Endothelial cell of umbilical vein (primary cell): Measurements from ENCODE around the gene SLC39A11.

ENCODE experiments used
- POLR2A ChIP-seq: IDR thresholded peaks from 2 replicates; pipeline ENCODE4 v1.6.1; 2012; ENCODE audit warnings: low read depth, mild to moderate bottlenecking, control low read depth, low read length
- TF ChIP-seq, protein P1 (sequence below): IDR thresholded peaks from 2 replicates; pipeline ENCODE4 v1.6.1; 2011; ENCODE audit not compliant: insufficient read depth, insufficient read length
- TF ChIP-seq, protein P2 (sequence below), 2 donors: IDR thresholded peaks; 1 replicate in 1 of 2; 2 replicates in 1 of 2; pipeline ENCODE4 v1.5.1; 2011; ENCODE audit warnings: low read length in 2 of 2, mild to moderate bottlenecking in 2 of 2, moderate library complexity in 2 of 2, control low read depth in 1 of 2, inconsistent platforms in 1 of 2, low read depth in 1 of 2; ENCODE audit not compliant: insufficient read depth in 1 of 2; ENCODE audit errors: extremely low read depth in 1 of 2

DNA sequence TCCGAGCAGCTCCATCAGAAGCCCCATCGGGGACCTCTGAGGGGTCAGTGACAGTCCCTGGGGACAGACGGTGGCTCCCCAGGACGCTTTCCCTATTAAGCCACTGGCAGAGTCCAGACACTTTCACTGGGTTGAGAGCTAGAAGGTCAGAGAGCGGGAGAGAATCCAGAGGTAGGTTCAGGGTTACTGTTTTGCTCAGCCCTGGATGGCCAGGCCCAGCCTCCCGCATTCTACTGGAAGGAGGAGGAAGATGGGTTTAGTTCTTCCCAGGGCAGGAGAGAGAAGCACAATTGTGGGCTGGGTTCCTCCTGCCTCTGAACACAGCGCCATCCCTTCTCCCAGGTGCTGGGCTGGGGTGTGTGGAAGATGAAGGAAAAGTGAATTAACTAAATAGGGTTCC, 452.8 kb downstream of the SLC39A11 start:
- TF ChIP-seq, protein P1, sequence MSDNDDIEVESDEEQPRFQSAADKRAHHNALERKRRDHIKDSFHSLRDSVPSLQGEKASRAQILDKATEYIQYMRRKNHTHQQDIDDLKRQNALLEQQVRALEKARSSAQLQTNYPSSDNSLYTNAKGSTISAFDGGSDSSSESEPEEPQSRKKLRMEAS = no peak
- TF ChIP-seq, protein P2, sequence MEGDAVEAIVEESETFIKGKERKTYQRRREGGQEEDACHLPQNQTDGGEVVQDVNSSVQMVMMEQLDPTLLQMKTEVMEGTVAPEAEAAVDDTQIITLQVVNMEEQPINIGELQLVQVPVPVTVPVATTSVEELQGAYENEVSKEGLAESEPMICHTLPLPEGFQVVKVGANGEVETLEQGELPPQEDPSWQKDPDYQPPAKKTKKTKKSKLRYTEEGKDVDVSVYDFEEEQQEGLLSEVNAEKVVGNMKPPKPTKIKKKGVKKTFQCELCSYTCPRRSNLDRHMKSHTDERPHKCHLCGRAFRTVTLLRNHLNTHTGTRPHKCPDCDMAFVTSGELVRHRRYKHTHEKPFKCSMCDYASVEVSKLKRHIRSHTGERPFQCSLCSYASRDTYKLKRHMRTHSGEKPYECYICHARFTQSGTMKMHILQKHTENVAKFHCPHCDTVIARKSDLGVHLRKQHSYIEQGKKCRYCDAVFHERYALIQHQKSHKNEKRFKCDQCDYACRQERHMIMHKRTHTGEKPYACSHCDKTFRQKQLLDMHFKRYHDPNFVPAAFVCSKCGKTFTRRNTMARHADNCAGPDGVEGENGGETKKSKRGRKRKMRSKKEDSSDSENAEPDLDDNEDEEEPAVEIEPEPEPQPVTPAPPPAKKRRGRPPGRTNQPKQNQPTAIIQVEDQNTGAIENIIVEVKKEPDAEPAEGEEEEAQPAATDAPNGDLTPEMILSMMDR (IDR thresholded peaks at IDR 0.05; ENCODE audit: extremely low read depth in 1 of 2, insufficient read depth in 1 of 2, low read depth in 1 of 2, low read length in 2 of 2) = no peak
- no peak for TF ChIP-seq POLR2A
